Neural cell (in vitro differentiated cells): Measurements from ENCODE around the gene TTC39A. TPM values are rescaled to one million over a fixed set of nuclear protein-coding genes. Genes with fewer than 3 reads are reported as not detected.

Source experiments
- H2AFZ ChIP-seq: fragments of 200-600, 300-800 bp; sonication (generic), shearing (Covaris generic); 2 replicates; pipeline ENCODE4 v1.6.0; 2014; ENCODE audit warnings: low read depth, mild to moderate bottlenecking, antibody characterized with exemption, low read length, moderate library complexity
- H3F3A ChIP-seq: fragments of 200-600 bp; shearing (Covaris generic); 2 replicates; pipeline ENCODE4 v1.6.1; 2016; ENCODE audit warnings: mild to moderate bottlenecking, moderate library complexity, mixed read lengths, antibody characterized with exemption, low read length; ENCODE audit not compliant: insufficient read depth, poor library complexity, severe bottlenecking
- H3K27ac ChIP-seq: fragments of 200-600, 300-800 bp; sonication (generic), shearing (Covaris generic); 2 replicates; pipeline ENCODE4 v1.5.1; 2014; ENCODE audit warnings: mild to moderate bottlenecking, low read length, moderate library complexity
- H3K27me3 ChIP-seq: fragments of 300-800, 200-600 bp; sonication (generic), shearing (Covaris generic); 2 replicates; pipeline ENCODE4 v1.6.0; 2014; ENCODE audit warnings: mild to moderate bottlenecking, low read depth, low read length, moderate library complexity; ENCODE audit not compliant: insufficient read depth
- H3K36me3 ChIP-seq: fragments of 300-800, 200-600 bp; sonication (generic), shearing (Covaris generic); 2 replicates; pipeline ENCODE4 v1.5.1; 2014; ENCODE audit warnings: mild to moderate bottlenecking, antibody characterized with exemption, low read length, moderate library complexity; ENCODE audit not compliant: insufficient read depth
- H3K4me2 ChIP-seq: fragments of 300-800, 200-600 bp; sonication (generic), shearing (Covaris generic); 2 replicates; pipeline ENCODE4 v1.6.0; 2014; ENCODE audit warnings: mild to moderate bottlenecking, low read length
- H3K4me3 ChIP-seq: fragments of 300-800, 200-600 bp; sonication (generic), shearing (Covaris generic); 2 replicates; pipeline ENCODE4 v1.5.1; 2014; ENCODE audit warnings: mild to moderate bottlenecking, low read length, moderate library complexity
- H3K79me2 ChIP-seq: fragments of 200-600 bp; shearing (Covaris generic); replicated peaks from 2 replicates; pipeline ENCODE4 v1.6.0; 2014; ENCODE audit warnings: mild to moderate bottlenecking, low read length, moderate library complexity; ENCODE audit not compliant: insufficient read depth
- H3K9ac ChIP-seq: fragments of 300-800, 200-600 bp; sonication (generic), shearing (Covaris generic); 2 replicates; pipeline ENCODE4 v1.6.1; 2016; ENCODE audit warnings: mild to moderate bottlenecking, low read length, mixed read lengths
- H3K9me2 ChIP-seq: fragments of 200-600 bp; shearing (Covaris generic); 2 replicates; pipeline ENCODE4 v1.6.1; 2016; ENCODE audit warnings: mild to moderate bottlenecking, low read length, mixed read lengths; ENCODE audit not compliant: insufficient read depth
- H3K9me3 ChIP-seq: fragments of 200-600, 300-800 bp; sonication (generic), shearing (Covaris generic); 2 replicates; pipeline ENCODE4 v1.6.1; 2016; ENCODE audit warnings: mild to moderate bottlenecking, mixed run types, low read length, moderate library complexity, mixed read lengths
- H4K20me1 ChIP-seq: fragments of 200-600 bp; shearing (Covaris generic); 2 replicates; pipeline ENCODE4 v1.6.1; 2016; ENCODE audit warnings: mild to moderate bottlenecking, mixed run types; ENCODE audit not compliant: insufficient read depth
- CTCF ChIP-seq: fragments of 450-650 bp; IDR thresholded peaks from 2 replicates; pipeline ENCODE4 v1.5.1; 2014; ENCODE audit warnings: antibody characterized with exemption, mild to moderate bottlenecking, moderate library complexity; ENCODE audit not compliant: poor library complexity, severe bottlenecking
- EP300 ChIP-seq: fragments of 450-650 bp; conservative IDR thresholded peaks from 2 replicates; pipeline ENCODE4 v1.6.1; 2014; ENCODE audit warnings: antibody characterized with exemption, mild to moderate bottlenecking, moderate library complexity; ENCODE audit not compliant: poor library complexity, severe bottlenecking
- EZH2 ChIP-seq: fragments of 200-600, 300-800 bp; shearing (Covaris generic), sonication (generic); IDR thresholded peaks from 2 replicates; pipeline ENCODE4 v1.6.1; 2014; ENCODE audit warnings: antibody characterized with exemption, low read length, borderline replicate concordance, mild to moderate bottlenecking; ENCODE audit not compliant: insufficient read depth, poor library complexity, severe bottlenecking
- MXI1 ChIP-seq: fragments of 450-650 bp; conservative IDR thresholded peaks from 2 replicates; pipeline ENCODE4 v1.6.1; 2014; ENCODE audit warnings: antibody characterized with exemption, mild to moderate bottlenecking; ENCODE audit not compliant: poor library complexity, severe bottlenecking
- POLR2AphosphoS5 ChIP-seq: IDR thresholded peaks from 2 replicates; pipeline ENCODE4 v1.6.1; 2012
- RAD21 ChIP-seq: fragments of 450-650 bp; conservative IDR thresholded peaks from 2 replicates; pipeline ENCODE4 v1.6.1; 2014; ENCODE audit warnings: antibody characterized with exemption, mild to moderate bottlenecking, moderate library complexity
- REST ChIP-seq: IDR thresholded peaks from 2 replicates; pipeline ENCODE4 v1.6.1; 2012; ENCODE audit warnings: borderline replicate concordance
- SMC3 ChIP-seq: fragments of 450-650 bp; conservative IDR thresholded peaks from 2 replicates; pipeline ENCODE4 v1.6.1; 2014; ENCODE audit warnings: antibody characterized with exemption, mild to moderate bottlenecking, moderate library complexity; ENCODE audit not compliant: poor library complexity
- TAF1 ChIP-seq: IDR thresholded peaks from 2 replicates; pipeline ENCODE4 v1.6.1; 2012; ENCODE audit warnings: low read depth
- polyA plus RNA-seq: library from polyadenylated mRNA; depleted of rRNA; stranded (reverse); fragments of >200 nt; gene quantifications from 2 replicates; pipeline ENCODE4 v1.2.3, GENCODE V29; 2014

Gene TTC39A
- polyA plus RNA-seq, 1 donor from 2014 or later, result 1.1 TPM

GRCh38 chr1:51282605-51283004, 47.8 kb downstream of the TTC39A start:
- H3K4me3 ChIP-seq, result no peak overlapping the region
- H3K36me3 ChIP-seq, result no peaks in the 10 kb centered on the region
- no peak overlapping the region for H3K9ac ChIP-seq
- no peak overlapping the region for H2AFZ ChIP-seq
- no peaks in the 10 kb centered on the region for H3K27me3 ChIP-seq
- H3K9me2 ChIP-seq, result no peaks in the 10 kb centered on the region
- no peaks in the 10 kb centered on the region for H3K79me2 ChIP-seq
- no peaks in the 10 kb centered on the region for H3F3A ChIP-seq
- no peak overlapping the region for H3K4me2 ChIP-seq
- H4K20me1 ChIP-seq, result no peaks in the 10 kb centered on the region
- no peaks in the 10 kb centered on the region for H3K9me3 ChIP-seq
- H3K27ac ChIP-seq, result no peak overlapping the region
- TF ChIP-seq CTCF, result no peak
- TF ChIP-seq EZH2, result no peak
- TF ChIP-seq POLR2AphosphoS5, result no peak
- no peak for TF ChIP-seq SMC3
- no peak for TF ChIP-seq TAF1
- no peak for TF ChIP-seq RAD21
- TF ChIP-seq EP300, result no peak
- no peak for TF ChIP-seq MXI1
- no peak for TF ChIP-seq REST

- no peaks in the 10 kb centered on the region for H3F3A ChIP-seq
- H3K4me3 ChIP-seq, result no peak overlapping the region
- no peaks in the 10 kb centered on the region for H4K20me1 ChIP-seq
- no peak overlapping the region for H2AFZ ChIP-seq
- H3K9me2 ChIP-seq, result no peaks in the 10 kb centered on the region
- H3K9ac ChIP-seq, result no peak overlapping the region
- no peak overlapping the region for H3K4me2 ChIP-seq
- H3K36me3 ChIP-seq, result no peaks in the 10 kb centered on the region
- TF ChIP-seq RAD21, result no peak
- no peak for TF ChIP-seq TAF1
- no peak for TF ChIP-seq EZH2
- no peaks in the 10 kb centered on the region for H3K79me2 ChIP-seq
- no peak overlapping the region for H3K27ac ChIP-seq
- H3K9me3 ChIP-seq, result no peaks in the 10 kb centered on the region
- no peaks in the 10 kb centered on the region for H3K27me3 ChIP-seq
These were observed 48.6 kb downstream of the TTC39A start for GRCh38 chr1:51281807-51282206.

GRCh38 chr1:51280321-51280978, 49.9 kb downstream of the TTC39A start:
- H3K27ac ChIP-seq, result no peak overlapping the region
- H3K9ac ChIP-seq, result no peak overlapping the region
- H3K79me2 ChIP-seq, result no peaks in the 10 kb centered on the region
- no peak overlapping the region for H2AFZ ChIP-seq
- no peak overlapping the region for H3K4me3 ChIP-seq
- H3K9me3 ChIP-seq, result no peaks in the 10 kb centered on the region
- no peaks in the 10 kb centered on the region for H4K20me1 ChIP-seq
- H3K9me2 ChIP-seq, result no peaks in the 10 kb centered on the region
- no peaks in the 10 kb centered on the region for H3F3A ChIP-seq
- H3K4me2 ChIP-seq, result no peak overlapping the region
- TF ChIP-seq REST, result no peak
- H3K36me3 ChIP-seq, result no peaks in the 10 kb centered on the region
- H3K27me3 ChIP-seq, result no peaks in the 10 kb centered on the region
